Stomach (tissue), 9 donors: ENCODE data around the gene EGFR. TPM values are rescaled to one million over a fixed set of nuclear protein-coding genes. Genes with fewer than 3 reads are reported as not detected.

Experiments
- DNase-seq, 2 donors: peaks; one replicate each; pipeline versions ENCODE4 v3.0.0 to v3.0.0-alpha.2; 2013 to 2019
- H3K27ac ChIP-seq, 5 donors: fragments of 200-600 bp in 4 of 5; sonication (generic) in 4 of 5; one replicate each; pipeline ENCODE4 v1.5.1; 2013 to 2019; ENCODE audit warnings: mild to moderate bottlenecking in 1 of 5, moderate library complexity in 1 of 5
- H3K27me3 ChIP-seq, 3 donors: fragments of 200-600 bp; sonication (generic); one replicate each; pipeline ENCODE4 v1.5.1; 2017 to 2019; ENCODE audit warnings: mixed run types in 1 of 3
- H3K36me3 ChIP-seq, 4 donors: fragments of 200-600 bp; sonication (generic); 1 replicate in 3 of 4; 2 replicates in 1 of 4; pipeline ENCODE4 v1.5.1; 2016 to 2019
- H3K4me1 ChIP-seq, 4 donors: fragments of 200-600 bp; sonication (generic); one replicate each; pipeline ENCODE4 v1.5.1; 2016 to 2019
- H3K4me3 ChIP-seq, 4 donors: fragments of 200-600 bp; sonication (generic) in 3 of 4; one replicate each; pipeline ENCODE4 v1.5.1; 2016 to 2019; ENCODE audit warnings: mild to moderate bottlenecking in 1 of 4
- H3K9me3 ChIP-seq, 4 donors: fragments of 200-600 bp; sonication (generic); one replicate each; pipeline ENCODE4 v1.5.1; 2016 to 2019
- EP300 ChIP-seq: sonication (generic); formaldehyde crosslinking; IDR thresholded peaks from one replicate; pipeline ENCODE4 v1.6.1; 2017; ENCODE audit warnings: antibody characterized with exemption
- POLR2A ChIP-seq, 4 donors: fragments of 450-650 bp; IDR thresholded peaks; one replicate each; pipeline ENCODE4 v1.6.1; 2016; ENCODE audit warnings: antibody characterized with exemption in 4 of 4, control low read depth in 2 of 4, mild to moderate bottlenecking in 1 of 4, moderate library complexity in 1 of 4
- POLR2AphosphoS5 ChIP-seq, 3 donors: sonication (generic); formaldehyde crosslinking; IDR thresholded peaks; one replicate each; pipeline ENCODE4 v1.6.1; 2016; ENCODE audit warnings: antibody characterized with exemption in 3 of 3
- WGBS, 5 donors: extraction: QIAGEN DNeasy Blood & Tissue Kit in 3 of 5; methylation state at CpG; one replicate each; pipeline versions ENCODE4 v1.1.5 to v1.1.7; 2013 to 2018; 5-methylcytosine and 5-hydroxymethylcytosine counted together
- intact Hi-C: fragments of 100-400 bp; cut with DNase I; formaldehyde crosslinking; loops from one replicate; pipeline ENCODE4 v1.15.1; 2023; ENCODE audit warnings: low total_unique reads
- polyA plus RNA-seq, 3 donors: library from polyadenylated mRNA; stranded (reverse); fragments of 200-250 nt; gene quantifications; one replicate each; pipeline ENCODE4 v1.2.3, GENCODE V29; 2013
- total RNA-seq, 5 donors: library from RNA; depleted of rRNA; stranded (reverse); fragments of >200 nt; gene quantifications; one replicate each; pipeline versions ENCODE4 v1.1.0 to v1.2.3, GENCODE V29; 2014 to 2016
- TF ChIP-seq, protein P1 (sequence below), 7 experiments: fragments of 450-650 bp in 4 of 7; fragments of 200-600 bp in 3 of 7; sonication (generic) in 3 of 7; IDR thresholded peaks; one replicate each; pipeline ENCODE4 v1.5.1; 2016 to 2019; ENCODE audit warnings: antibody characterized with exemption in 7 of 7, control low read depth in 2 of 7, mild to moderate bottlenecking in 1 of 7
- donor health status: healthy with polysubstance abuse.
- donor health status: Bipolar disorder and iron deficiency.
- donor health status: healthy.

EGFR gene
- total and polyA plus RNA-seq, 8 donors = 3.4 to 43.4 (median 32.6) TPM

- WGBS, 5 donors = 75 to 81% (median 77%) methylated on average over 6 of the region's 6 CpGs
- peaks cover 0 to 16% (median 0%) of the 10 kb centered on the region in 3 donors for H3K27me3 ChIP-seq
- intact Hi-C loops = no loop called here
- no peaks in the 10 kb centered on the region for H3K4me1 ChIP-seq
- no peak overlapping the region for H3K4me3 ChIP-seq
- TF ChIP-seq POLR2AphosphoS5 (IDR thresholded peaks at IDR 0.05) = no peak
- TF ChIP-seq, protein P1, sequence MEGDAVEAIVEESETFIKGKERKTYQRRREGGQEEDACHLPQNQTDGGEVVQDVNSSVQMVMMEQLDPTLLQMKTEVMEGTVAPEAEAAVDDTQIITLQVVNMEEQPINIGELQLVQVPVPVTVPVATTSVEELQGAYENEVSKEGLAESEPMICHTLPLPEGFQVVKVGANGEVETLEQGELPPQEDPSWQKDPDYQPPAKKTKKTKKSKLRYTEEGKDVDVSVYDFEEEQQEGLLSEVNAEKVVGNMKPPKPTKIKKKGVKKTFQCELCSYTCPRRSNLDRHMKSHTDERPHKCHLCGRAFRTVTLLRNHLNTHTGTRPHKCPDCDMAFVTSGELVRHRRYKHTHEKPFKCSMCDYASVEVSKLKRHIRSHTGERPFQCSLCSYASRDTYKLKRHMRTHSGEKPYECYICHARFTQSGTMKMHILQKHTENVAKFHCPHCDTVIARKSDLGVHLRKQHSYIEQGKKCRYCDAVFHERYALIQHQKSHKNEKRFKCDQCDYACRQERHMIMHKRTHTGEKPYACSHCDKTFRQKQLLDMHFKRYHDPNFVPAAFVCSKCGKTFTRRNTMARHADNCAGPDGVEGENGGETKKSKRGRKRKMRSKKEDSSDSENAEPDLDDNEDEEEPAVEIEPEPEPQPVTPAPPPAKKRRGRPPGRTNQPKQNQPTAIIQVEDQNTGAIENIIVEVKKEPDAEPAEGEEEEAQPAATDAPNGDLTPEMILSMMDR (IDR thresholded peaks at IDR 0.05) = no peak
- TF ChIP-seq POLR2A (IDR thresholded peaks at IDR 0.05) = no peak
- no peak for TF ChIP-seq EP300
- H3K36me3 ChIP-seq = no peaks in the 10 kb centered on the region
- H3K27ac ChIP-seq = no peak overlapping the region
- H3K9me3 ChIP-seq = no peaks in the 10 kb centered on the region
- DNase-seq = no peak
These were observed 217.0 kb downstream of the EGFR start for GRCh38 chr7:55235801-55236200.

DNA sequence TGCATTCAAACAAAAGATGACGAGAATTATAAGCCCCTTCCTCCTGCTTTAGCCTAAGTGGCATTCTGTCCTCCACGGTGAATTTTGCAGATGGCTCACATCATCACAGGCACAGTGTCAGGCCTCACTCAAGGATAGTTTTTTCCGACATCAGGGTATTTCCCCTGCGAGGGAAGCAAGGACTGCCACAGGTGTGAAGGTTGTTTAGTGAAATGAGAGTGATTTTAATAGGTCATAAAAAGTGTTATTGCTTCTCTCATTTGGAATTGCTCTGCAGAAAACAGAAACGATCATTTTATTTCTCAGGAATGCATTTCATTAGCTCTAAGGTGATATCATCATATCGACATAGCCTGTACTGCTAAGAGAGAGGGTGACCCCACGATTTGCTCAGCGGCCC is 217.7 kb downstream of the EGFR start:
- DNase-seq = no peak
- no peaks in the 10 kb centered on the region for H3K4me1 ChIP-seq
- H3K27ac ChIP-seq = no peak overlapping the region
- H3K4me3 ChIP-seq = no peak overlapping the region
- intact Hi-C loops = no loop called here
- TF ChIP-seq, protein P1 (IDR thresholded peaks at IDR 0.05) = no peak
- TF ChIP-seq POLR2AphosphoS5 (IDR thresholded peaks at IDR 0.05) = no peak
- no peak for TF ChIP-seq EP300
- TF ChIP-seq POLR2A (IDR thresholded peaks at IDR 0.05) = no peak
- H3K36me3 ChIP-seq = no peaks in the 10 kb centered on the region
- H3K27me3 ChIP-seq = peaks cover 0 to 14% (median 0%) of the 10 kb centered on the region in 3 donors
- no peaks in the 10 kb centered on the region for H3K9me3 ChIP-seq
- 74 to 80% (median 77%) methylated on average over 8 of the region's 8 CpGs for WGBS, 5 donors

GRCh38 chr7:55237156-55237893 is 218.5 kb downstream of the EGFR start:
- no peak for DNase-seq
- intact Hi-C loops = no loop called here
- Histone ChIP-seq H3K4me3 (no peak overlapping the region), H3K9me3 (no peaks in the 10 kb centered on the region), H3K36me3 (no peaks in the 10 kb centered on the region), H3K27ac (no peak overlapping the region), H3K4me1 (no peaks in the 10 kb centered on the region), H3K27me3 (peaks cover 0 to 5% (median 0%) of the 10 kb centered on the region in 3 donors)
- TF ChIP-seq, protein P1 (IDR thresholded peaks at IDR 0.05) = no peak
- no peak for TF ChIP-seq POLR2AphosphoS5 (IDR thresholded peaks at IDR 0.05)
- no peak for TF ChIP-seq POLR2A (IDR thresholded peaks at IDR 0.05)
- TF ChIP-seq EP300 = no peak
- 73 to 81% (median 80%) methylated on average over 11 to 15 of the region's 15 CpGs for WGBS, 5 donors

DNA sequence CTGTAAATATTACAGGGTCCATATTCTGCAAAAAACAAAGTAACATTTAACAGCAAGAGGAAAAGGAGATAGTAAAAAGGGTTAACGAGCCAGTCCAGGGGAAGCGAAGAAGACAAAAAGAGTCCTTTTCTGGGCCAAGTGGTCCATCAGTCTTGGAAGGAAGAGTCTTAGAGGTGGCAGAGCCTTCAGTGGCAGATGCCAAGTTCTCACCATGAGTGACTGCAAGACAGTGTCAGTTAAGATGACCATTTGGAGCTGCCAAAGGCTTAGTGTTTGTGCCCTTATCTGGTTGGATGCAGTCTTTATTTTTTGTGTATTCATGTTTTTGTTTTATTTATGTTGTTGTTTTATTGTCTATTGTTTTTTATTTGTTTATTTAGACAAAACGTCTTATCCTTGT is 220.6 kb downstream of the EGFR start:
- 60 to 77% (median 68%) methylated on average over 3 of the region's 3 CpGs for WGBS, 5 donors
- H3K4me3 ChIP-seq = no peak overlapping the region
- no peaks in the 10 kb centered on the region for H3K9me3 ChIP-seq
- H3K27ac ChIP-seq = no peak overlapping the region
- intact Hi-C loops = no loop called here
- H3K27me3 ChIP-seq = peaks cover 0 to 5% (median 0%) of the 10 kb centered on the region in 3 donors
- no peaks in the 10 kb centered on the region for H3K4me1 ChIP-seq
- DNase-seq = no peak
- no peak for TF ChIP-seq POLR2A (IDR thresholded peaks at IDR 0.05)
- TF ChIP-seq POLR2AphosphoS5 (IDR thresholded peaks at IDR 0.05) = no peak
- no peak for TF ChIP-seq EP300
- TF ChIP-seq, protein P1 (IDR thresholded peaks at IDR 0.05) = no peak
- H3K36me3 ChIP-seq = no peaks in the 10 kb centered on the region
